HCT116 (cell line): ENCODE results near the gene HOXD13.

Source experiments
- CTCF ChIP-seq, 3 experiments: fragments of 200-600 bp in 1 of 3; sonication (generic) in 1 of 3; IDR thresholded peaks in 2 of 3; conservative IDR thresholded peaks in 1 of 3; 2 replicates each; pipeline ENCODE4 v1.5.1; 2012 to 2017; ENCODE audit warnings: low read depth in 2 of 3, low read length in 2 of 3, antibody characterized with exemption in 1 of 3, borderline replicate concordance in 1 of 3, control low read depth in 1 of 3, mild to moderate bottlenecking in 1 of 3, mixed read lengths in 1 of 3, mixed run types in 1 of 3, moderate library complexity in 1 of 3; ENCODE audit not compliant: insufficient read depth in 1 of 3
- ELF1 ChIP-seq: IDR thresholded peaks from 2 replicates; pipeline ENCODE4 v1.6.1; 2012; ENCODE audit warnings: low read depth, borderline replicate concordance
- EZH2phosphoT487 ChIP-seq: fragments of 200-600 bp; IDR thresholded peaks from 2 replicates; pipeline ENCODE4 v1.6.1; 2018; ENCODE audit warnings: antibody characterized with exemption, borderline replicate concordance
- JUND ChIP-seq: IDR thresholded peaks from 2 replicates; pipeline ENCODE4 v1.6.1; 2012
- POLR2A ChIP-seq: IDR thresholded peaks from 2 replicates; pipeline ENCODE4 v1.7.0; 2011; ENCODE audit warnings: borderline replicate concordance; ENCODE audit not compliant: insufficient read depth, insufficient read length; ENCODE audit errors: extremely low read depth
- SIN3A ChIP-seq: IDR thresholded peaks from 2 replicates; pipeline ENCODE4 v1.6.1; 2012; ENCODE audit warnings: low read depth
- YY1 ChIP-seq: IDR thresholded peaks from 2 replicates; pipeline ENCODE4 v1.6.1; 2011; ENCODE audit warnings: low read length, low read depth, moderate library complexity, mild to moderate bottlenecking; ENCODE audit not compliant: insufficient replicate concordance; ENCODE audit errors: extremely low read depth
- TF ChIP-seq, protein P1 (sequence below): IDR thresholded peaks from 2 replicates; pipeline ENCODE4 v1.6.1; 2011; ENCODE audit warnings: mild to moderate bottlenecking, low read length, moderate library complexity; ENCODE audit not compliant: insufficient replicate concordance; ENCODE audit errors: extremely low read depth

DNA sequence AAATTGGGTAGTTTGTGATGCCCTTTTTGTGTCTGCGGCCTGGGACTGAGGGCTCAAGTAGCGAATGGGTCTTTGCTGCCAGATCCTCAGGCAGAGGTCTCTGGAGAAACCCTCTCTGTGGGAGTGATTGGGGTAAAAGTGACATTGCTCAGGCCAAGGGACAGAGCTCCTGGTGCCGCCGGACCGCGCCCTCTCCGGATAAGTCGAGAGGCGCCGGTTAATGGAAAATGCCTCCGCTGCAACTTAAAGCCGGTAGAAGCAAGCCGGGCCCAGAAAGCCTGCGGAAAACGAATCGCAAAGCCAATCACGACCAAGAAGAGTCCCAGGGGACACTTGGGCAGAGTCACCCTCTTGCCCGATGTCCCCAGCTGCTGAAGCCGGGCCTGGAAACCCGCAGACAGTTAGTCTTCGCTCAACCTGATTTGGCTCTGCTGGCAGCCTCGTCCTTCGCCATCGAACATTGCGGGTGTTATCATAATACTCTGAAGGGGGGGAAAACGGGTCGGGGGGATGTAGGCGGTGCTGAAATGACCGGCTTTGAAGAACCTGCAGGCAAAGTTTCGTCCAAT is 6.7 kb downstream of the HOXD13 start:
- no peak for TF ChIP-seq CTCF (IDR thresholded peaks at IDR 0.05 in 2 of 3, conservative IDR thresholded peaks at IDR 0.05 in 1 of 3; ENCODE audit: borderline replicate concordance in 1 of 3, insufficient read depth in 1 of 3, low read depth in 2 of 3, low read length in 2 of 3)
- TF ChIP-seq JUND: no peak
- TF ChIP-seq SIN3A: no peak
- TF ChIP-seq EZH2phosphoT487: no peak
- no peak for TF ChIP-seq POLR2A
- TF ChIP-seq, protein P1, sequence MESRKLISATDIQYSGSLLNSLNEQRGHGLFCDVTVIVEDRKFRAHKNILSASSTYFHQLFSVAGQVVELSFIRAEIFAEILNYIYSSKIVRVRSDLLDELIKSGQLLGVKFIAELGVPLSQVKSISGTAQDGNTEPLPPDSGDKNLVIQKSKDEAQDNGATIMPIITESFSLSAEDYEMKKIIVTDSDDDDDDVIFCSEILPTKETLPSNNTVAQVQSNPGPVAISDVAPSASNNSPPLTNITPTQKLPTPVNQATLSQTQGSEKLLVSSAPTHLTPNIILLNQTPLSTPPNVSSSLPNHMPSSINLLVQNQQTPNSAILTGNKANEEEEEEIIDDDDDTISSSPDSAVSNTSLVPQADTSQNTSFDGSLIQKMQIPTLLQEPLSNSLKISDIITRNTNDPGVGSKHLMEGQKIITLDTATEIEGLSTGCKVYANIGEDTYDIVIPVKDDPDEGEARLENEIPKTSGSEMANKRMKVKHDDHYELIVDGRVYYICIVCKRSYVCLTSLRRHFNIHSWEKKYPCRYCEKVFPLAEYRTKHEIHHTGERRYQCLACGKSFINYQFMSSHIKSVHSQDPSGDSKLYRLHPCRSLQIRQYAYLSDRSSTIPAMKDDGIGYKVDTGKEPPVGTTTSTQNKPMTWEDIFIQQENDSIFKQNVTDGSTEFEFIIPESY: no peak
- TF ChIP-seq ELF1: no peak
- TF ChIP-seq YY1: no peak
